GM23248 (cell line): ENCODE results near the gene STK32B. TPM values are rescaled to one million over a fixed set of nuclear protein-coding genes. Genes with fewer than 3 reads are reported as not detected.
A peak's percentile ranks its signal among the peaks of the same experiment; 100 is the strongest.

Source experiments
- DNase-seq: peaks from one replicate; pipeline ENCODE4 v3.0.0-alpha.2; 2015
- H2AFZ ChIP-seq: fragments of 200-600 bp; sonication (generic); 2 replicates; pipeline ENCODE4 v1.6.1; 2016; ENCODE audit warnings: antibody characterized with exemption
- H3F3A ChIP-seq: fragments of 200-600 bp; sonication (generic); 2 replicates; pipeline ENCODE4 v1.6.1; 2016; ENCODE audit warnings: mild to moderate bottlenecking, antibody characterized with exemption, mixed run types; ENCODE audit not compliant: insufficient read depth
- H3K27ac ChIP-seq: fragments of 200-600 bp; sonication (generic); 2 replicates; pipeline ENCODE4 v1.5.1; 2016; ENCODE audit warnings: mild to moderate bottlenecking
- H3K27me3 ChIP-seq: fragments of 200-600 bp; sonication (generic); replicated peaks from 2 replicates; pipeline ENCODE4 v1.6.1; 2016; ENCODE audit warnings: mild to moderate bottlenecking; ENCODE audit not compliant: insufficient read depth
- H3K36me3 ChIP-seq: fragments of 200-600 bp; sonication (generic); 2 replicates; pipeline ENCODE4 v1.6.1; 2016; ENCODE audit warnings: low read depth, mild to moderate bottlenecking
- H3K4me1 ChIP-seq: fragments of 200-600 bp; sonication (generic); 2 replicates; pipeline ENCODE4 v1.6.1; 2016; ENCODE audit warnings: mild to moderate bottlenecking; ENCODE audit not compliant: insufficient read depth
- H3K4me2 ChIP-seq: fragments of 200-600 bp; sonication (generic); one replicate; pipeline ENCODE4 v1.6.1; 2016; ENCODE audit warnings: mild to moderate bottlenecking; ENCODE audit not compliant: unreplicated experiment
- H3K4me3 ChIP-seq: fragments of 200-600 bp; sonication (generic); 2 replicates; pipeline ENCODE4 v1.5.1; 2016; ENCODE audit warnings: mild to moderate bottlenecking
- H3K79me2 ChIP-seq: fragments of 200-600 bp; sonication (generic); 2 replicates; pipeline ENCODE4 v1.6.1; 2016; ENCODE audit warnings: mild to moderate bottlenecking; ENCODE audit not compliant: insufficient read depth
- H3K9ac ChIP-seq: fragments of 200-600 bp; sonication (generic); 2 replicates; pipeline ENCODE4 v1.6.1; 2016; ENCODE audit warnings: mild to moderate bottlenecking
- H3K9me2 ChIP-seq: fragments of 200-600 bp; sonication (generic); 2 replicates; pipeline ENCODE4 v1.6.1; 2016; ENCODE audit warnings: mixed run types, mild to moderate bottlenecking, moderate library complexity; ENCODE audit not compliant: insufficient read depth
- H3K9me3 ChIP-seq: fragments of 200-600 bp; sonication (generic); one replicate; pipeline ENCODE4 v1.6.1; 2017; ENCODE audit warnings: low read depth
- H4K20me1 ChIP-seq: fragments of 200-600 bp; sonication (generic); 2 replicates; pipeline ENCODE4 v1.6.0; 2016; ENCODE audit not compliant: insufficient read depth
- EZH2 ChIP-seq: fragments of 200-600 bp; sonication (generic); IDR thresholded peaks from 2 replicates; pipeline ENCODE4 v1.6.1; 2018; ENCODE audit warnings: antibody characterized with exemption, mild to moderate bottlenecking; ENCODE audit not compliant: insufficient read depth, poor library complexity, severe bottlenecking
- EZH2phosphoT487 ChIP-seq: fragments of 200-600 bp; sonication (generic); IDR thresholded peaks from 2 replicates; pipeline ENCODE4 v1.6.1; 2018; ENCODE audit warnings: antibody characterized with exemption, moderate library complexity, mild to moderate bottlenecking, low read depth; ENCODE audit not compliant: insufficient read depth
- WGBS, 2 experiments: methylation state at CpG; one replicate each; pipeline ENCODE4 v1.1.6; 2015 to 2017; ENCODE audit warnings: low lambda C conversion rate in 2 of 2, low coverage in 1 of 2; ENCODE audit errors: missing lambda C conversion rate in 2 of 2; 5-methylcytosine and 5-hydroxymethylcytosine counted together
- in situ Hi-C: fragments of 300-500 bp; cut with MboI; formaldehyde crosslinking; loops from 2 replicates; pipeline ENCODE4 v1.15.0; 2020
- polyA plus RNA-seq: library from polyadenylated mRNA; unstranded; fragments of >200 nt; fragmentation: Nextera tagmentation; extraction: Ambion mirVana; gene quantifications from 2 replicates; pipeline ENCODE4 v1.2.1, GENCODE V29; 2016
- total RNA-seq: library from RNA; depleted of rRNA; stranded (reverse); fragments of >200 nt; shearing (Covaris generic); gene quantifications from 2 replicates; pipeline ENCODE4 v1.2.3, GENCODE V29; 2014

Gene STK32B
- total and polyA plus RNA-seq, 2 experiments from 2014 or later = 4.9 to 6.1 TPM

DNA sequence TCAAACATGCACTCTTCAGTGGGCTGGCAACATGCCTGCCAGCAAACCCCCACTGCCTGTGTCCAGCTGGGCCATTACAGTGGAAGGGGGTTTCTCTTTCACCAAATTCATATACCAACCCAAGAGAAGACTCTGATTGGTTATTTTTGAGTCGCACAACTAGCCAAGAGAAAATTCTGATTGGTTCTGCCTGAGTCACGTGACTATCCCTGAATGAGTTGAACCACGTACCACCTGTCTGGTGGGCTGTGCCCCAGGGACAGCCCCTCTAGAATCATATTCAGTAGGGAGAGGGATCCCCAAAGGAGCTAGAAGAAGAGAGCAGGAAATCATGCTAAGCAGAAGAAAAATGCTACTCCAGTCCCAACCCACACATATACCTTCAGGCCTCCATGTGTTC, 313.1 kb downstream of the STK32B start:
- Histone ChIP-seq H3K36me3 (no peaks in the 10 kb centered on the region), H3K4me1 (peaks cover 17% of the 10 kb centered on the region), H3K27me3 (no peaks in the 10 kb centered on the region), H4K20me1 (no peaks in the 10 kb centered on the region), H3K79me2 (no peaks in the 10 kb centered on the region), H2AFZ (no peak overlapping the region), H3K9ac (no peak overlapping the region), H3F3A (peaks cover 18% of the 10 kb centered on the region; the same call in 1 of the 2 replicates), H3K4me2 (no peak overlapping the region), H3K27ac (no peak overlapping the region), H3K4me3 (no peak overlapping the region), H3K9me3 (no peaks in the 10 kb centered on the region), H3K9me2 (peaks cover 8% of the 10 kb centered on the region; the same call in 1 of the 2 replicates)
- DNase-seq = no peak
- in situ Hi-C loops = no loop called here
- no peak for TF ChIP-seq EZH2
- no peak for TF ChIP-seq EZH2phosphoT487
- WGBS, 2 experiments = 66 to 72% methylated on average over 3 of the region's 3 CpGs

DNA sequence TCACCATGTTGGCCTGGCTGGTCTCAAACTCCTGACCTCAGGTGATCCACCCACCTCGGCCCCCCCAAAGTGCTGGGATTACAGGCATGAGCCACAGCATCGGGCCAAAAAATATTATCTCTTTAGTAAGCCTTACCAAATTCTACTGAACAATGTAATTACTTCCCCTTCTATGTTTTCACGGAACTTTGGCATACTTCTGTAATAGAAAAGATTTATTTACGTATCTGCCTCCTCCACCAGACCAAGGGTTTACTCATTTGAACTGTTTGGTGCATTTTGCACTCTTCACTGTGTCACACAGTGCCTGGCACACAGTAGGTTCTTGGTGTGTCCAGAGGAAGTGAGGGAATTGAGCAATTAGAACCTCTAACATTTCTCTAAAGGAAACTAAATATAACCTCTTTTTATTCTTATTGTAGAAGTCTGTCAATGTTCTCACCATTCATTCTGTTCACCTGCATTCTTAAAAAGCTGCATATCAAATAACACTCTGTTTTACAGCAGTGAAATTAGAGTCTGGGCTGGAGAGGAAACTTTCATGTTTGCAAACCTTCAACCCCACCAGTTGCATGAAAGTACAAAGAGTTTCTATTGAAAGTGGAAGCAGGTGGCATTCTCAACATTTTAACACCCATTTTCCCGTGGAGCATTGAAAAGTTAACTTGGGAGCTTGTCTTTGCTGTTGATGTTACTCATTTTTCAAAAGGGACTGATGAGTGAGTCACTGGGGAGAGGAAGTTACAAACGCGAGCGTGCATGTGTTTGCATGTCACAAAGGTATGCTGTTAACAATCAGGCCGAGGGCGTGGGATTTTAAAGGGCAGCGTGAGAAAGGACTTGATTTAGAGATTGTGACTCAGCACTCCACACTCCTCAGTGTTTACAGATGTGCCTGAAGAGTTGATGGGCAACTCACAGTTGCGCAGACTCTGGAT, 314.1 kb downstream of the STK32B start:
- H2AFZ ChIP-seq = no peak overlapping the region
- H3K4me1 ChIP-seq = peaks cover 18% of the 10 kb centered on the region
- H3K36me3 ChIP-seq = no peaks in the 10 kb centered on the region
- WGBS, 2 experiments = 34 to 41% methylated on average over 12 of the region's 12 CpGs
- peaks cover 18% of the 10 kb centered on the region; the same call in 1 of the 2 replicates for H3F3A ChIP-seq
- H3K4me3 ChIP-seq = no peak overlapping the region
- H3K9me3 ChIP-seq = no peaks in the 10 kb centered on the region
- DNase-seq = peak; percentile 95
- TF ChIP-seq EZH2phosphoT487 (no peak), EZH2 (no peak)
- peaks cover 8% of the 10 kb centered on the region; the same call in 1 of the 2 replicates for H3K9me2 ChIP-seq
- in situ Hi-C loops = no loop called here
- H3K79me2 ChIP-seq = no peaks in the 10 kb centered on the region
- peak overlapping the region; percentile 92 for H3K27ac ChIP-seq
- H3K9ac ChIP-seq = peak overlapping the region; percentile 68
- H3K27me3 ChIP-seq = no peaks in the 10 kb centered on the region
- H4K20me1 ChIP-seq = no peaks in the 10 kb centered on the region
- peak overlapping the region; percentile 71 for H3K4me2 ChIP-seq

DNA sequence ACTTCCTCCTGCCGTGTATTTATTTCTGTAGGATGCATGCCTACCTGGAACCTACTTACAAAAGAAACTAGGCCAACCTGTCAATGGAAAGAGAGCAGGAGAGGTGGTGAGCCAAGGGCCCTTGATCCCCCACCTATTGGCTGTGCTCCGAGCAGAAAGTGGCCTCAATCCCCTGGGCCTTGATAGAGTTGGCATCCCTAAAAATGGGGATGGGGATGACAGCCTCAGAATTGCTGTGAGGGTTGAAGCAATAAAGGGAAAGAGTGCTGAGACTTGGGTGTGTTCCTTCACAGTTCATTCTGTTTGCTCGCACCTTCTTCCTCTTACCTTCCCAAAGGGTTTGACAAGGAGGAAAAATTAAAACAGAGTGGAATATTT, 314.7 kb downstream of the STK32B start:
- 55 to 68% methylated on average over 3 of the region's 3 CpGs for WGBS, 2 experiments
- Histone ChIP-seq H4K20me1 (no peaks in the 10 kb centered on the region), H3K79me2 (no peaks in the 10 kb centered on the region), H3K4me2 (peak overlapping the region; percentile 71), H3K9me3 (no peaks in the 10 kb centered on the region), H3K9me2 (peaks cover 8% of the 10 kb centered on the region; the same call in 1 of the 2 replicates), H3F3A (peaks cover 18% of the 10 kb centered on the region; the same call in 1 of the 2 replicates), H3K27ac (peak overlapping the region; percentile 92), H3K9ac (peak overlapping the region; percentile 68), H3K4me3 (0 out of 2 replicates have a peak overlapping the region, but pooled peaks have one; percentile 33), H3K4me1 (peaks cover 22% of the 10 kb centered on the region), H3K36me3 (no peaks in the 10 kb centered on the region), H2AFZ (no peak overlapping the region), H3K27me3 (no peaks in the 10 kb centered on the region)
- in situ Hi-C loops = no loop called here
- TF ChIP-seq EZH2phosphoT487 = no peak
- TF ChIP-seq EZH2 = no peak
- DNase-seq = no peak

DNA sequence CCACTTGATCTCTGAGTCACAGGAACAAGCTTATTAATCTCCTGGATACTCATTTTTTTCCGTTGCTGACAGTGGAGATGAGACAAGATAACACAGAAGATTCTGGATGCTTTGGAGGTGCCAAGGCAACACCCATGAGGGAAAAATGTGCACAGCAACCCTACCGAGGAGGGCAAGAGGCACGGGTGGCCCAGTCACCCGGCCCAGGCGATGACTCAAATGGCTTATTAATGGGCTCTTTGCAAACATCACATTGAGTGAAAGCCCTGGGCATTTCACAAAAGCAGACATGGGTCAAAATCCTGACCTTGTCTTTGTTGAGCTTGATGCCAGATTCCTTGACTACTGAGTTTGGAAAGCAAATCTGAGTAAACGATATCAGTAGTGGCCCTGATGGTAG, 315.1 kb downstream of the STK32B start:
- no peaks in the 10 kb centered on the region for H3K79me2 ChIP-seq
- H3K4me3 ChIP-seq = no peak overlapping the region
- peaks cover 8% of the 10 kb centered on the region; the same call in 1 of the 2 replicates for H3K9me2 ChIP-seq
- in situ Hi-C loops = no loop called here
- WGBS, 2 experiments = 13% methylated on average over 6 of the region's 6 CpGs
- DNase-seq = peak; percentile 81
- no peaks in the 10 kb centered on the region for H3K36me3 ChIP-seq
- H3K4me2 ChIP-seq = peak overlapping the region; percentile 71
- H3K27me3 ChIP-seq = no peaks in the 10 kb centered on the region
- H3K9ac ChIP-seq = peak overlapping the region; percentile 68; the same call in 1 of the 2 replicates
- H3K27ac ChIP-seq = peak overlapping the region; percentile 92
- peaks cover 22% of the 10 kb centered on the region for H3K4me1 ChIP-seq
- no peak overlapping the region for H2AFZ ChIP-seq
- H3F3A ChIP-seq = peaks cover 18% of the 10 kb centered on the region; the same call in 1 of the 2 replicates
- H4K20me1 ChIP-seq = no peaks in the 10 kb centered on the region
- no peaks in the 10 kb centered on the region for H3K9me3 ChIP-seq
- TF ChIP-seq EZH2phosphoT487 = no peak
- TF ChIP-seq EZH2 = no peak
